Body of pancreas (tissue), 4 donors: ENCODE results near the gene TAGAP. TPM values are rescaled to one million over a fixed set of nuclear protein-coding genes. Genes with fewer than 3 reads are reported as not detected.

ENCODE experiments used
- ATAC-seq: fragments of 150-250 bp; one replicate; pipeline ENCODE4 v1.9.1; 2016
- DNase-seq, 4 donors: peaks; one replicate each; pipeline ENCODE4 v3.0.0-alpha.2; 2019
- H3K27ac ChIP-seq, 4 donors: fragments of 200-600 bp; sonication (generic); 1 replicate in 3 of 4; 2 replicates in 1 of 4; pipeline versions ENCODE4 v1.5.1 to v1.6.1; 2016 to 2019; ENCODE audit warnings: mild to moderate bottlenecking in 1 of 4, mixed read lengths in 1 of 4, moderate library complexity in 1 of 4
- H3K27me3 ChIP-seq, 2 donors: fragments of 200-600 bp; sonication (generic); one replicate each; pipeline ENCODE4 v1.6.0; 2016; ENCODE audit warnings: mild to moderate bottlenecking in 1 of 2
- H3K36me3 ChIP-seq, 2 donors: fragments of 200-600 bp; sonication (generic); replicated peaks in 1 of 2; 2 replicates each; pipeline ENCODE4 v1.5.1; 2016; ENCODE audit warnings: low read depth in 2 of 2; ENCODE audit not compliant: insufficient read depth in 1 of 2
- H3K4me1 ChIP-seq: fragments of 200-600 bp; sonication (generic); one replicate; pipeline ENCODE4 v1.6.0; 2016
- H3K4me3 ChIP-seq, 2 donors: fragments of 200-600 bp; sonication (generic); 1 replicate in 1 of 2; 2 replicates in 1 of 2; pipeline ENCODE4 v1.5.1; 2016 to 2019
- H3K9me3 ChIP-seq, 3 donors: fragments of 200-600 bp; sonication (generic); 1 replicate in 2 of 3; 2 replicates in 1 of 3; pipeline ENCODE4 v1.5.1; 2016
- POLR2A ChIP-seq, 3 donors: fragments of 450-650 bp; IDR thresholded peaks; one replicate each; pipeline ENCODE4 v1.6.1; 2016; ENCODE audit warnings: antibody characterized with exemption in 3 of 3, mild to moderate bottlenecking in 2 of 3
- WGBS, 2 donors: methylation state at CpG; one replicate each; pipeline ENCODE4 v1.1.5; 2017; 5-methylcytosine and 5-hydroxymethylcytosine counted together
- intact Hi-C: fragments of 100-400 bp; cut with DNase I; formaldehyde crosslinking; loops from one replicate; pipeline ENCODE4 v1.15.1; 2023
- total RNA-seq, 2 donors: library from RNA; depleted of rRNA; stranded (reverse); fragments of >200 nt; gene quantifications; one replicate each; pipeline ENCODE4 v1.1.0, GENCODE V29; 2016
- TF ChIP-seq, protein P1 (sequence below), 7 experiments: fragments of 450-650 bp in 4 of 7; fragments of 200-600 bp in 3 of 7; sonication (generic) in 3 of 7; IDR thresholded peaks; one replicate each; pipeline ENCODE4 v1.5.1; 2016 to 2019; ENCODE audit warnings: antibody characterized with exemption in 7 of 7

The TAGAP gene
- total RNA-seq, 2 donors from 2014 or later = 0.99 to 2.3 TPM

DNA sequence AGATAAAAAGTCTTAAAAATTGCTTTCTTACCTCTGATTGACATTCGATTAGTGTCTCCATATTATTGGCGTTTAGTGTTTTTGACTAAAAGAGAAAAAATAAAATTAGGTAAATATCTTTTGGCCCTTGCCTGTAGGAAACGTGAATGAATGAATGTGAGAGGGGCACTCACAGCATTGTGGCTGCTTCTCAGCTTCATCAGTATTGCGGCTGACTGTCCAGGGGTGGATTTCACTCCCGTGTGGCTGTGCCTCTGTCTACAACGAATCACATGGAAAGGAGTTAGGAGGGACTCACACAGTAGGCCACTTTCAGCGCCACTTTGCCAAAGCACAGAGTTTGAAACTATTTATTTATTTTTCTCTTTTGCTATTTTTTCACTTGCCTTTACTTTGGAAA is 844 bp downstream of the TAGAP start:
- intact Hi-C loops = no loop called here
- Histone ChIP-seq H3K4me3 (no peak overlapping the region), H3K4me1 (peaks cover 12% of the 10 kb centered on the region), H3K36me3 (no peaks in the 10 kb centered on the region), H3K27me3 (no peaks in the 10 kb centered on the region), H3K9me3 (no peaks in the 10 kb centered on the region), H3K27ac (peak overlapping the region in 1 of 4 donors; percentile 53)
- WGBS, 2 donors = 62 to 68% methylated on average over 7 of the region's 7 CpGs
- ATAC-seq (no peak), DNase-seq (no peak)
- TF ChIP-seq POLR2A (IDR thresholded peaks at IDR 0.05) = no peak
- TF ChIP-seq, protein P1, sequence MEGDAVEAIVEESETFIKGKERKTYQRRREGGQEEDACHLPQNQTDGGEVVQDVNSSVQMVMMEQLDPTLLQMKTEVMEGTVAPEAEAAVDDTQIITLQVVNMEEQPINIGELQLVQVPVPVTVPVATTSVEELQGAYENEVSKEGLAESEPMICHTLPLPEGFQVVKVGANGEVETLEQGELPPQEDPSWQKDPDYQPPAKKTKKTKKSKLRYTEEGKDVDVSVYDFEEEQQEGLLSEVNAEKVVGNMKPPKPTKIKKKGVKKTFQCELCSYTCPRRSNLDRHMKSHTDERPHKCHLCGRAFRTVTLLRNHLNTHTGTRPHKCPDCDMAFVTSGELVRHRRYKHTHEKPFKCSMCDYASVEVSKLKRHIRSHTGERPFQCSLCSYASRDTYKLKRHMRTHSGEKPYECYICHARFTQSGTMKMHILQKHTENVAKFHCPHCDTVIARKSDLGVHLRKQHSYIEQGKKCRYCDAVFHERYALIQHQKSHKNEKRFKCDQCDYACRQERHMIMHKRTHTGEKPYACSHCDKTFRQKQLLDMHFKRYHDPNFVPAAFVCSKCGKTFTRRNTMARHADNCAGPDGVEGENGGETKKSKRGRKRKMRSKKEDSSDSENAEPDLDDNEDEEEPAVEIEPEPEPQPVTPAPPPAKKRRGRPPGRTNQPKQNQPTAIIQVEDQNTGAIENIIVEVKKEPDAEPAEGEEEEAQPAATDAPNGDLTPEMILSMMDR (IDR thresholded peaks at IDR 0.05) = no peak

DNA sequence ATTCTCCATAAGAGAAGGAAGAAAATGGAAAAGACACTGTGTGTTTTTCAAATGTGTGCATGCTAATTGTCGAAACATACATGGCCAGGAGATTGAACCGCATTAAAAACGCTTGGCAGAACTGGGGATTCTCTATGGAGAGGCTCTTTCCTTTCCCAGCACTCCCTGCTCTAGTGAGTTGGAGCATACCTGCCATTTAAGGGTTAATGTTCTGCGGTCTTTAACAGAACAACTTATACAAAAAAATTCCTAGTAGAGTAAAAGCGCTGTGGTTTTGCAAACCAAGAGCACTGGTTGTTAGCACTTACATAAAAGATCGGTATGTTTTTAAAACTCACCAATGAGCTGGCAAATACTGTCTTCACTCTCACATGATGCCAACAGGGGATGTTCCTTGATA is 1.5 kb downstream of the TAGAP start:
- TF ChIP-seq, protein P1 (IDR thresholded peaks at IDR 0.05) = no peak
- no peak for TF ChIP-seq POLR2A (IDR thresholded peaks at IDR 0.05)
- ATAC-seq (no peak), DNase-seq (no peak)
- no peaks in the 10 kb centered on the region for H3K9me3 ChIP-seq
- no peaks in the 10 kb centered on the region for H3K36me3 ChIP-seq
- no peak overlapping the region for H3K4me3 ChIP-seq
- intact Hi-C loops = no loop called here
- H3K4me1 ChIP-seq = peaks cover 12% of the 10 kb centered on the region
- peak overlapping the region in 1 of 4 donors; percentile 73 for H3K27ac ChIP-seq
- WGBS, 2 donors = 49 to 58% methylated on average over 6 of the region's 6 CpGs
- no peaks in the 10 kb centered on the region for H3K27me3 ChIP-seq

DNA sequence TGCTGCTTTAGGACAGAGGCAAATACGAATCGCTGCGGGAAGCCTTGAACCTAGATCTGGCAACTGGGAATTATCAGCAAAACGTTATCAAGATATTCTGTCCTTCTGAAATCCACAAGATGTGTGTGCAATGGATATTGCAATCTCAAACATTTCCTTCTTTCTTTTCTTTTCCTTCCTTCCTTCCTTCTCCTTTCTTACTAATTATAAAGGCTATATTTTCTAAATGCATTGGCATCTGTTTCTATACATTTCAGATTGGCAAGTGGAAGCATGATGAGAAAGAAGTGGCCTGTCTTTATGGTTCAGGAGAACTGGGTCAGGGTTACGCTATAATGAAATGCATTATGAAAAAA is 2.0 kb downstream of the TAGAP start:
- no peaks in the 10 kb centered on the region for H3K27me3 ChIP-seq
- WGBS, 2 donors = 14 to 21% methylated on average over 5 of the region's 5 CpGs
- TF ChIP-seq POLR2A (IDR thresholded peaks at IDR 0.05) = no peak
- TF ChIP-seq, protein P1 (IDR thresholded peaks at IDR 0.05) = no peak
- no peaks in the 10 kb centered on the region for H3K9me3 ChIP-seq
- H3K36me3 ChIP-seq = no peaks in the 10 kb centered on the region
- peak overlapping the region in 1 of 4 donors; percentile 73 for H3K27ac ChIP-seq
- no peak for DNase-seq
- no peak overlapping the region for H3K4me3 ChIP-seq
- intact Hi-C loops = no loop called here
- no peak for ATAC-seq
- peaks cover 12% of the 10 kb centered on the region for H3K4me1 ChIP-seq

DNA sequence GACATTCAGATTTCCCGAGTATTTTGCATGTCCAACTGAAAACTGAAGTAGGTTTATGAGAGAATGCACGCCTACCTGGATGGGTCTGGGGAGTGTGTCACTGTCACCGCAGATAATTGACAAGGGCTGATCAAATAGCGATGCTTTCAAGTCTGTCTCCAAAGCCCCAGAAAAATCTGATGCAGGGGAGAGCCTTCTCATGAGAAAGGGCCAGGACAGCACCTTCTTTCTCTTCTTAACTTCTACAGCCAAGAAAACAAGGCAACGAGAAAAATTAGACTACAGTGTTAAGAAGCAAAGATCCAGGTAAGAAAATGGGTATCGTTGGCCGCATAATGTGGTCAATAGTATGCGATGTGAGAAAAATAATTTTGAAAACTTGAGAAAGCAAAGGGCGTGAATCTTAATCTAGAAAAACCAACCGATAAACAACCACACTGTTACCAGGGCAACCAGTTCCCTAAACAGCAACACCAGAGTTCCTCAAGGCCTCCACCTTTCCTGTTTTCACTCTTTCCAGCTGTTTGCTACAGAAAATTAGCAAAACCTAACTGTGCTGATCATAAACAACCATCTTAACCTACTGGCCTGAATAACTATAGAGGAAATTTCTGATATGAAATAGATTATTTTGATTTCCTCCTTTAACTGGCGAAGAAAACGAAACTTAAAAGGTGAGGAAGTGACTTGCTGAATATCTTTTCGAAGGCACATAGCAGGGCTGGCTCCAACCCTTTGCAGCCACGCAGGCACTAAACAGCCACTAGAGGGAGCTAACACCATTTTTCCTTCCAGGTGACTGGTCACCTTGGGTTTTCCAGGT is 2.6 kb downstream of the TAGAP start:
- intact Hi-C loops = no loop called here
- TF ChIP-seq, protein P1 (IDR thresholded peaks at IDR 0.05) = peak; percentile 89 to 100 (median 94)
- no peak for TF ChIP-seq POLR2A (IDR thresholded peaks at IDR 0.05)
- WGBS, 2 donors = 53% methylated on average over 14 of the region's 14 CpGs
- peaks cover 12% of the 10 kb centered on the region for H3K4me1 ChIP-seq
- no peaks in the 10 kb centered on the region for H3K9me3 ChIP-seq
- ATAC-seq = peak; percentile 95
- peak overlapping the region in 3 of 4 donors; percentile 35 to 73 (median 45) for H3K27ac ChIP-seq
- H3K27me3 ChIP-seq = no peaks in the 10 kb centered on the region
- DNase-seq = peak; percentile 79 to 88 (median 80)
- H3K4me3 ChIP-seq = no peak overlapping the region
- H3K36me3 ChIP-seq = no peaks in the 10 kb centered on the region

DNA sequence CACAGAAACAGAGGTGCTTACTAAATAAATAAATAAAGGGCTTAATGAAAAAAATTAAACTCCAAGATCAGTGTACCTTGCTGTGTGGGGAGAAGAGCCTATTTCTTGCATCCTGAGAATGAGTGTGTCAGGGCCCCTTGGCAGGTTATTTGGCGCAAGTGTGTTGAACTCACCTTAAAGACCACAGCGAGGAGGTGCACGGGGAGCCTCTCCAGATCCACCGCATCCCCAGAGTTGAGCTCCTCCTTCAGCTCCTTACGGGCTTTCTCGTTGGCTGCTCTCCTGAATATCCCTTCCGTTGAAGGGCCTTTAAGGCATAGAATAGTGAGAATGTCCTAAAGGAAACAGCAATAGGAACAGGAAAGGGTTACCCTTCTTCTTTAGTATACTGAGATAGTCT is 3.6 kb downstream of the TAGAP start:
- ATAC-seq = no peak
- DNase-seq = no peak
- Histone ChIP-seq H3K27me3 (no peaks in the 10 kb centered on the region), H3K4me3 (no peak overlapping the region), H3K36me3 (no peaks in the 10 kb centered on the region), H3K9me3 (no peaks in the 10 kb centered on the region), H3K4me1 (peaks cover 12% of the 10 kb centered on the region), H3K27ac (no peak overlapping the region)
- intact Hi-C loops = no loop called here
- 87 to 94% methylated on average over 7 of the region's 7 CpGs for WGBS, 2 donors
- TF ChIP-seq POLR2A (IDR thresholded peaks at IDR 0.05) = no peak
- TF ChIP-seq, protein P1 (IDR thresholded peaks at IDR 0.05) = no peak
